ENCODE measurements around the gene KIF24.
"Not testable (repeated sequence)": the region's sequence is repeated elsewhere in the genome, so short reads cannot be mapped to it uniquely, and the experiment has no call there.

KIF24 gene

DNA sequence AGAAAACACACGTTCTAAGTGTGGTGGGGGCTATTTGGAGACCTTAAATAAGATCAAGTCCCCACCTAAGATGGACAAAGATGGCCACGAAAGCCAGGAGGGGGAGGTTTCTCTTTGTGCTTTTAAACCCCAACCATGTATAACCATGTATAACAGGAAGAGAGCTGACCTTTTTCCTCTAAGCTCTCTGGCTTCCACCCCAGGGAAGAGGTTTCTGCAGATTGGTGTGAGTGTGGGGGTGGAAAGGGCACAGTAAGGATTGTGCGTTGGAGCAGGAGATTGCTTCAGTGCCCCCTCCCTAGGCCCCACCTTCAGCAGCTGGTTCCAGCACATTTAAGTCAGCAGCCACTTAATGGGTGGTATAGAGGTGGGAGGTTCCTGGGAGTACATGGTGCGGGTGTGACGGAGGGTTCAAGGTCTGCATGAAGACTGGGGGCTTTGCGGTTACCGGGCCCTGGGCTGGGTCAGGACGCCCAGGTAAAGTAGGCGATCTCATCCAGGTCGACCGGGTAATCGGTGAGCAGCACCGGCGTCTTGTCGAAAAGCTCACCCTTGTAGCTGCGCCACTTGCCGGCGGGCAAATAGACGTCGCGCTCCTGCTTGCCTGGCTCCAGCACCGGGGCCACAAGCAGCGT is 41.4 kb upstream of the KIF24 start:
- TF ChIP-seq, protein P1, sequence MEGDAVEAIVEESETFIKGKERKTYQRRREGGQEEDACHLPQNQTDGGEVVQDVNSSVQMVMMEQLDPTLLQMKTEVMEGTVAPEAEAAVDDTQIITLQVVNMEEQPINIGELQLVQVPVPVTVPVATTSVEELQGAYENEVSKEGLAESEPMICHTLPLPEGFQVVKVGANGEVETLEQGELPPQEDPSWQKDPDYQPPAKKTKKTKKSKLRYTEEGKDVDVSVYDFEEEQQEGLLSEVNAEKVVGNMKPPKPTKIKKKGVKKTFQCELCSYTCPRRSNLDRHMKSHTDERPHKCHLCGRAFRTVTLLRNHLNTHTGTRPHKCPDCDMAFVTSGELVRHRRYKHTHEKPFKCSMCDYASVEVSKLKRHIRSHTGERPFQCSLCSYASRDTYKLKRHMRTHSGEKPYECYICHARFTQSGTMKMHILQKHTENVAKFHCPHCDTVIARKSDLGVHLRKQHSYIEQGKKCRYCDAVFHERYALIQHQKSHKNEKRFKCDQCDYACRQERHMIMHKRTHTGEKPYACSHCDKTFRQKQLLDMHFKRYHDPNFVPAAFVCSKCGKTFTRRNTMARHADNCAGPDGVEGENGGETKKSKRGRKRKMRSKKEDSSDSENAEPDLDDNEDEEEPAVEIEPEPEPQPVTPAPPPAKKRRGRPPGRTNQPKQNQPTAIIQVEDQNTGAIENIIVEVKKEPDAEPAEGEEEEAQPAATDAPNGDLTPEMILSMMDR (IDR thresholded peaks at IDR 0.05; ENCODE audit: control insufficient read depth, extremely low read depth, insufficient read depth) = no peak
- no peak overlapping the region for H3K4me3 ChIP-seq (ENCODE audit: low read depth, low read length)
- no peak for DNase-seq (ENCODE audit: low read depth)

DNA sequence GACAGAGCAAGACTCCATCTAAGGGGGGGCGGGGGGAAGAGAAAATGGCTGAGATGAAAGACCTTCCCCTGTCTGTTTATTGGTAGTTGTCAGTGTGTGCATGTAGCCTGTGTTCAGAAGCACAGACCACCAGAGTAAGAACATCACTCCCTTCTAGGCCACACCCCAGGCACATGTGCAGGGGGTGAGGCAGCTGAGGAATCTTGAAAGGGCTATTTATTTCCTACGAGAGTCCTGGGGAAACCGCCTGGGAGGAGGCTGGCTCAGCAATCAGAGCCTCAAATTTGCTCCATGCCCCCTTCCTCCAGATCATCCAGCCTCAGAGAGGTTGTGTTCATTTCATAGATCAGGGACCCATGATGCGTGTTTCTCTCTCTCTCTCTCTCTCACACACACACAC is 40.6 kb upstream of the KIF24 start:
- DNase-seq (ENCODE audit: low read depth) = no peak
- no peak overlapping the region for H3K4me3 ChIP-seq (ENCODE audit: low read depth, low read length)
- TF ChIP-seq, protein P1 (IDR thresholded peaks at IDR 0.05; ENCODE audit: control insufficient read depth, extremely low read depth, insufficient read depth) = no peak

DNA sequence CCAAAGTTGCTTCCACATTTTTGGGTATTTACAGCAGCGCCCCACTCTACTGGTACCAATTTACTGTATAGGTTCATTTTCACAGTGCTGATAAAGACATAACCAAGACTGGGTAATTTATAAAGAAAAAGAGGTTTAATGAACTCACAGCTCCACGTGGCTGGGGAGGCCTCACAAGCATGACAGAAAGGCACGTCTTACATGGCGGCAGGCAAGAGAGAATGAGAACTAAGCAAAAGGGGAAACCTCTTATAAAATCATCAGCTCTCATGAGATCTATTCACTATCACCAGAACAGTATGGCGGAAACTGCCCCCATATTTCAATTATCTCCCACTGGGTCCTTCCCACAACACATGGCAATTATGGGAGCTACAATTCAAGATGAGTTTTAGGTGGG is 39.7 kb upstream of the KIF24 start:
- H3K4me3 ChIP-seq (ENCODE audit: low read depth, low read length); DNase-seq (ENCODE audit: low read depth): not testable (repeated sequence)

DNA sequence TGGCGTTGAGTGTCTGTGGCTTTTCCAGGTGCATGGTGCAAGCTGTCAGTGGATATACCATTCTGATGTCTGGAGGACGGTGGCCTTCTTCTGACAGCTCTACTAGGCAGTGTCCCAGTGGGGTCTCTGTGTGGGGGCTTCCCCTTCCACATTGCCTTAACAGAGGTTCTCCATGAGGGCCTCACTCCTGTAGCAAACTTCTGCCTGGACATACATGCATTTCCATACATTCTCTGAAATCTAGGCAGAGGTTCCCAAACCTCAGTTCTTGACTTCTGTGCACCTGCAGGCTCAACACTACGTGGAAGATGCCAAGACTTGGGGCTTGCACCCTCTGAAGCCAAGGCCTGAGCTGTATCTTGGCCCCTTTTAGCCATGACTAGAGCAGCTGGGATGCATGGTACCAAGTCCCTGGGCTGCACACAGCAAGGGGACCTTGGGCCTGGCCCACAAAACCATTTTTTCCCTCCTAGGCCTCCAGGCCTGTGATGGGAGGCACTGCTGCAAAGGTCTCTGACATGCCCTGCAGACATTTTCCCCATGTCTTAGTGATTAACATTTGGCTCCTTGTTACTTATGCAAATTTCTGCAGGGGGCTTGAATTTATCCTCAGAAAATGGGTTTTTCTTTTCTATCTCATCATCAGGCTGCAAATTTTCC is 38.8 kb upstream of the KIF24 start:
- DNase-seq (ENCODE audit: low read depth); H3K4me3 ChIP-seq (ENCODE audit: low read depth, low read length): not testable (repeated sequence)

DNA sequence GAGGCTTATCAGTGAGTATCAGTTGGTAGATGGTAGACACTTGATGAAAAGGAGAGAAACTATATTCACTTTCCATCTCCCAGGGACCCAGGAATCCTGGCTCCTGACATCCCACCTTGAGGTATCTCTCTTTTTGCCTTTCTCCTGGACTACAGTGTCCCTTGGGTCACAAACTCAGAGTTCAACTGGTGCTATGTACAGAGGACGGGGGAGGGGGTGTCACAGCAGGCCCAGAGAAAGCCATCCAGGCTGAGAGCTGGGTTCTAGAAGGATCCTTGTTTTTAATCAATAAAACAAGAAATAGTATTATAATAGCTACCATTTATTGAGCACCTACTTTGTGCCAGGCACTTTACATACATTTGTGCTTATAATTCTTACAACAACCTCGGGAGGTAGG is 37.3 kb upstream of the KIF24 start:
- TF ChIP-seq, protein P1 (IDR thresholded peaks at IDR 0.05; ENCODE audit: control insufficient read depth, extremely low read depth, insufficient read depth) = no peak
- no peak overlapping the region for H3K4me3 ChIP-seq (ENCODE audit: low read depth, low read length)
- DNase-seq (ENCODE audit: low read depth) = no peak

DNA sequence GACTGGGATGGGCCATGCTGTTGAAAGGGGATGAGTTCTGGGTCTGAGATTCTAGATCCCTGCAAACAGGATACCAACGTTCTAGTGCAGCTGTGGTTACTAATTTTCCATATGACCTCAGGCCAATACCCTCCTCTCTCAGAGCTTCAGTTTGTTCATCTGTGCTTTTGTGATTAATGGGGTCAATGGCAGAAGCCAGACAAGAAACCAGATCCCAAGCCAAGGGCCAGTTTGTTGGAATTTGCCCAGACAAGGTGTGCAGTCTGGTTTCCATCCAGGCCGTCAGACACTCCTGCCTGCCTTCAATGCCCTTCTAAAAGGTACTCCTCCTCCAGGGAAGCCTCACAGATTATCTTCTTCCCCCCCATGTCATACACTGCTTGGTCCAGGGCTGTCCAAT is 36.2 kb upstream of the KIF24 start:
- no peak overlapping the region for H3K4me3 ChIP-seq (ENCODE audit: low read depth, low read length)
- no peak for DNase-seq (ENCODE audit: low read depth)
- TF ChIP-seq, protein P1 (IDR thresholded peaks at IDR 0.05; ENCODE audit: control insufficient read depth, extremely low read depth, insufficient read depth) = no peak

DNA sequence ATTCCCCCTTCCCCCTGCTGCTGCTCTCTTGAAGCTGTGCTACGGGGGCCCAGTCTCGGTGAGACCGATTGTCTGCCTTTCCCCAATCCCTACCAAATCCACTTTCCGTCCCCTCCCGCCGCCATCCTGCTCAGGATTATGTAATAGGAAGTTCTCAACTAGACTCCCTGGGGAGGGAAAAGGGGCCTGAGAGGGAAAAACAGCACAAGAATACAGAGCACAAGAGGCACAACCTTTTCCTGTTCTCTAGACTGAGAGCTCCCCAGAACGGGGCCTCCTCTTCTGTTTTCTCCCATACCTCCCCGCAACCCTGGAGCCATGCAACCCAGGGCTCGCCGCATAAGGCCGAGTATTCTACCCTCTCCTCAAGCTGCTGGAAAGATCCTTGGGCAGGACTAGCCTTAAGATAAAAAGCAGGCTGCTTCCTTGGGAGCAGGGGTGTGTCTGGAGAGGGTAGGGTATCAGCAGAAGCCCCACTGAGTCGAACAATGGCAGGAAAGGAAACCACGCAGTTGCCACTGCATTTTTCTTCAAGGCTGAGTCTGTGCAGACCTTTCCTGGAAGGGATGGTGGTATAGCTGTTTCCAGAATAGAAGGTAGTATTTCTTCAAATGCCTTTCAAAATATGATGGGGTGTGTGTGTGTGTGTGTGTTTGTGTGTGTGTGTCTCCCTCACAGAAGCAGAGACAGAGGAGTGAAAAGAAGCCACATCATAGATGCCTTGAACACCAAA is 34.7 kb upstream of the KIF24 start:
- DNase-seq (ENCODE audit: low read depth) = no peak
- no peak overlapping the region for H3K4me3 ChIP-seq (ENCODE audit: low read depth, low read length)
- TF ChIP-seq, protein P1 (IDR thresholded peaks at IDR 0.05; ENCODE audit: control insufficient read depth, extremely low read depth, insufficient read depth) = no peak
